ENCODE results near the gene ISG15. TPM values are rescaled to one million over a fixed set of nuclear protein-coding genes. Genes with fewer than 3 reads are reported as not detected.

Gene ISG15
- total RNA-seq = 12.1 TPM

GRCh38 chr1:1013105-1013921 is at the start of gene ISG15:
Gene ISG15, plus strand, starts transcription at chr1:1013497. Its CDS starts 77 bp downstream, at chr1:1013574.
- peak; percentile 83 for ATAC-seq

- no peak for ATAC-seq
Measured at GRCh38 chr1:963746-964525, 49.4 kb upstream of the ISG15 start.

GRCh38 chr1:964691-965525 is 48.4 kb upstream of the ISG15 start:
- ATAC-seq = no peak

- no peak for ATAC-seq
Measured at GRCh38 chr1:965526-966134, 47.7 kb upstream of the ISG15 start.

GRCh38 chr1:966135-966703 is 47.1 kb upstream of the ISG15 start, which contains the start of gene PLEKHN1:
Gene PLEKHN1, plus strand, starts transcription at chr1:966482. Its CDS starts 50 bp downstream, at chr1:966532.
- ATAC-seq = peak; percentile 71

GRCh38 chr1:966704-967300 is 46.5 kb upstream of the ISG15 start:
- ATAC-seq = peak; percentile 75

- ATAC-seq = peak; percentile 52
Measured at GRCh38 chr1:967466-968343, 45.6 kb upstream of the ISG15 start.

- no peak for ATAC-seq
Measured at GRCh38 chr1:969260-969855, 43.9 kb upstream of the ISG15 start.

GRCh38 chr1:970242-970972 is 42.9 kb upstream of the ISG15 start:
- ATAC-seq = no peak

- ATAC-seq = peak; percentile 59
Measured at GRCh38 chr1:970973-971730, 42.1 kb upstream of the ISG15 start.

- no peak for ATAC-seq
Measured at GRCh38 chr1:971751-972506, 41.4 kb upstream of the ISG15 start.

- no peak for ATAC-seq
Measured at GRCh38 chr1:972726-973458, 40.4 kb upstream of the ISG15 start.

GRCh38 chr1:973459-974292 is 39.6 kb upstream of the ISG15 start:
- no peak for ATAC-seq

GRCh38 chr1:974293-974640 is 39.0 kb upstream of the ISG15 start:
- ATAC-seq = no peak

GRCh38 chr1:974687-975328 is 38.5 kb upstream of the ISG15 start:
- no peak for ATAC-seq

- ATAC-seq = no peak
Measured at GRCh38 chr1:975365-975764, 37.9 kb upstream of the ISG15 start.

Data from esophagus mucosa (tissue), 1 donor.